Stimulated activated CD4-positive, alpha-beta T cell treated with anti-CD3 and anti-CD28 coated beads, TNF-alpha, amount 100 ng/mL, for 48 hours (primary cell): ENCODE results near the gene ATE1.
"Not testable (repeated sequence)": the region's sequence is repeated elsewhere in the genome, so short reads cannot be mapped to it uniquely, and the experiment has no call there.

Experiments used
- DNase-seq, 3 donors: peaks; one replicate each; pipeline ENCODE4 v3.0.0-alpha.2; 2020; ENCODE audit warnings: low read depth in 3 of 3

The ATE1 gene

GRCh38 chr10:121736315-121737130 lies 191.3 kb downstream of the ATE1 start:
- DNase-seq, result no peak

GRCh38 chr10:121735263-121735662 lies 192.6 kb downstream of the ATE1 start:
- no peak for DNase-seq

GRCh38 chr10:121734589-121735045 lies 193.2 kb downstream of the ATE1 start:
- DNase-seq, result peak in 2 of 3 donors; percentile 7 to 9

- no peak for DNase-seq
Observed at GRCh38 chr10:121732656-121733445, 195.0 kb downstream of the ATE1 start.

GRCh38 chr10:121732172-121732571 lies 195.7 kb downstream of the ATE1 start:
- DNase-seq, result no peak

GRCh38 chr10:121724282-121724681 lies 203.5 kb downstream of the ATE1 start:
- DNase-seq, result no peak

GRCh38 chr10:121722665-121723064 lies 205.2 kb downstream of the ATE1 start:
- DNase-seq, result no peak

- DNase-seq, result no peak
Observed at GRCh38 chr10:121721257-121721656, 206.6 kb downstream of the ATE1 start.

- DNase-seq, result no peak
Observed at GRCh38 chr10:121715969-121716368, 211.9 kb downstream of the ATE1 start.

- no peak for DNase-seq
Observed at GRCh38 chr10:121715076-121715475, 212.8 kb downstream of the ATE1 start.

- DNase-seq, result no peak
Observed at GRCh38 chr10:121713486-121713885, 214.3 kb downstream of the ATE1 start.

- no peak for DNase-seq
Observed at GRCh38 chr10:121710971-121711370, 216.9 kb downstream of the ATE1 start.

- no peak for DNase-seq
Observed at GRCh38 chr10:121710207-121710606, 217.6 kb downstream of the ATE1 start.

GRCh38 chr10:121709675-121710073 lies 218.2 kb downstream of the ATE1 start:
- DNase-seq, result no peak

GRCh38 chr10:121708728-121709674 lies 218.8 kb downstream of the ATE1 start:
- DNase-seq, result no peak

GRCh38 chr10:121702351-121703320 lies 225.2 kb downstream of the ATE1 start:
- DNase-seq, result no peak

- no peak for DNase-seq
Observed at GRCh38 chr10:121700416-121700815, 227.4 kb downstream of the ATE1 start.

GRCh38 chr10:121699703-121700102 lies 228.1 kb downstream of the ATE1 start:
- not testable (repeated sequence) for DNase-seq

GRCh38 chr10:121698902-121699301 lies 228.9 kb downstream of the ATE1 start:
- DNase-seq, result no peak

GRCh38 chr10:121698336-121698735 lies 229.5 kb downstream of the ATE1 start:
- DNase-seq, result no peak
